ENCODE results near the gene EFTUD2.

GRCh38 chr17:44916781-44917241 lies 17.6 kb upstream of the EFTUD2 start:
- TF ChIP-seq CTCF (conservative IDR thresholded peaks at IDR 0.05 in 1 of 2, IDR thresholded peaks at IDR 0.05 in 1 of 2; ENCODE audit: extremely low read depth in 1 of 2, insufficient read depth in 1 of 2, low read depth in 1 of 2, low read length in 2 of 2) (peak in 1 of 2 donors; percentile 11), EZH2 (IDR thresholded peaks at IDR 0.05; ENCODE audit: borderline replicate concordance, low read length) (no peak)
